ENCODE data around the gene CCDC27.

DNA sequence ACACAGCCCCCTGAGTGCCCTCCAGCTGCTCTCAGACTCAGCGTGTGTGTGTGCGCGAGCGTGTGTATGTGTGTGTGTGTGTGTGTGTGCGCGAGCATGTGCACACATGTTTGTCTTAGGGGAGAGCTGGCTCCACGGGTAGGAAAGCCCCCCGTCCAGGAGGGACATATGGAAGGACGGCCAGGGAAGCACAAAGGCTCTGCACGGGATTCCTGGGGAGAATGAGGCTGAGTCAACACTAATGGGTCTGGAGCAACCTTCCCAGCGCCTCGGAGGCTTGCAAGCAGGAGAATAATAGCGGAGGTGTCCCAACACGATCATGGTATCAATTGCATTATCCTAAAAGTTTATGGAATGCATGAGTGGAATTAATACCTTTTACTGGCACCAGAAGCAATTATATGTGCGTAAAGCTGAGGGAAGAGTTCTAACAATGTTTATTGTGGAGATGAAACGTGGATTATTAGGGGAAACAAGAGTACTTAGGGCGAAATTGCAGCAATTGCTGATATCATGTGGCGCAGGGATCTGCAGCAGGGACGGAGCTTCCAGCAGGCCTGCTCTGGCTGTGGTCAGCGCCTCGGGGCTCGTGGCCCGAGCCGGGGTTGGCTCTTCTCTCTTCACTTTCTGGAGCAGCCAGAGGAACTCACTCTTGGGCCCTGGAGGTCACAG, 40.3 kb upstream of the CCDC27 start:
- TF ChIP-seq, protein P1, sequence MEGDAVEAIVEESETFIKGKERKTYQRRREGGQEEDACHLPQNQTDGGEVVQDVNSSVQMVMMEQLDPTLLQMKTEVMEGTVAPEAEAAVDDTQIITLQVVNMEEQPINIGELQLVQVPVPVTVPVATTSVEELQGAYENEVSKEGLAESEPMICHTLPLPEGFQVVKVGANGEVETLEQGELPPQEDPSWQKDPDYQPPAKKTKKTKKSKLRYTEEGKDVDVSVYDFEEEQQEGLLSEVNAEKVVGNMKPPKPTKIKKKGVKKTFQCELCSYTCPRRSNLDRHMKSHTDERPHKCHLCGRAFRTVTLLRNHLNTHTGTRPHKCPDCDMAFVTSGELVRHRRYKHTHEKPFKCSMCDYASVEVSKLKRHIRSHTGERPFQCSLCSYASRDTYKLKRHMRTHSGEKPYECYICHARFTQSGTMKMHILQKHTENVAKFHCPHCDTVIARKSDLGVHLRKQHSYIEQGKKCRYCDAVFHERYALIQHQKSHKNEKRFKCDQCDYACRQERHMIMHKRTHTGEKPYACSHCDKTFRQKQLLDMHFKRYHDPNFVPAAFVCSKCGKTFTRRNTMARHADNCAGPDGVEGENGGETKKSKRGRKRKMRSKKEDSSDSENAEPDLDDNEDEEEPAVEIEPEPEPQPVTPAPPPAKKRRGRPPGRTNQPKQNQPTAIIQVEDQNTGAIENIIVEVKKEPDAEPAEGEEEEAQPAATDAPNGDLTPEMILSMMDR (IDR thresholded peaks at IDR 0.05) = no peak
- TF ChIP-seq ZFX (IDR thresholded peaks at IDR 0.05; ENCODE audit: borderline replicate concordance) = no peak

All from 22Rv1 (cell line).